MM.1S (cell line): Measurements from ENCODE around the gene UGT1A4.
"Not testable (repeated sequence)": the region's sequence is repeated elsewhere in the genome, so short reads cannot be mapped to it uniquely, and the experiment has no call there.

Experiments
- DNase-seq: peaks from one replicate; pipeline ENCODE4 v3.0.0-alpha.2; 2015
- H2AFZ ChIP-seq: fragments of 300-600 bp; sonication (generic); 2 replicates; pipeline ENCODE4 v1.6.0; 2016; ENCODE audit warnings: antibody characterized with exemption, low read length
- H3F3A ChIP-seq: fragments of 300-600 bp; sonication (generic); 2 replicates; pipeline ENCODE4 v1.6.1; 2016; ENCODE audit warnings: mild to moderate bottlenecking, antibody characterized with exemption, low read length, moderate library complexity, mixed read lengths; ENCODE audit not compliant: insufficient read depth
- H3K27ac ChIP-seq: fragments of 300-600 bp; sonication (generic); 2 replicates; pipeline ENCODE4 v1.5.1; 2016; ENCODE audit warnings: mild to moderate bottlenecking, low read length
- H3K27me3 ChIP-seq: fragments of 300-600 bp; sonication (generic); replicated peaks from 2 replicates; pipeline ENCODE4 v1.6.0; 2016; ENCODE audit warnings: low read length; ENCODE audit not compliant: insufficient read depth
- H3K36me3 ChIP-seq: fragments of 300-600 bp; sonication (generic); replicated peaks from 2 replicates; pipeline ENCODE4 v1.6.1; 2016; ENCODE audit warnings: mild to moderate bottlenecking, low read length, mixed read lengths; ENCODE audit not compliant: insufficient read depth
- H3K4me1 ChIP-seq: fragments of 300-600 bp; sonication (generic); 2 replicates; pipeline ENCODE4 v1.6.1; 2016; ENCODE audit warnings: low read length, mixed read lengths
- H3K4me2 ChIP-seq: fragments of 300-600 bp; sonication (generic); 2 replicates; pipeline ENCODE4 v1.6.0; 2016; ENCODE audit warnings: low read depth, low read length
- H3K4me3 ChIP-seq: fragments of 300-600 bp; sonication (generic); 2 replicates; pipeline ENCODE4 v1.5.1; 2016; ENCODE audit warnings: low read length, mixed read lengths
- H3K79me2 ChIP-seq: fragments of 300-600 bp; sonication (generic); 2 replicates; pipeline ENCODE4 v1.6.1; 2016; ENCODE audit warnings: mixed run types, low read length, mixed read lengths
- H3K9ac ChIP-seq: fragments of 300-600 bp; sonication (generic); 2 replicates; pipeline ENCODE4 v1.6.1; 2016; ENCODE audit warnings: low read length, mixed read lengths
- H3K9me2 ChIP-seq: fragments of 300-600 bp; sonication (generic); replicated peaks from 2 replicates; pipeline ENCODE4 v1.6.1; 2016; ENCODE audit warnings: mild to moderate bottlenecking, low read length, mixed read lengths; ENCODE audit not compliant: insufficient read depth
- H3K9me3 ChIP-seq: fragments of 300-600 bp; sonication (generic); replicated peaks from 2 replicates; pipeline ENCODE4 v1.6.1; 2016; ENCODE audit warnings: mild to moderate bottlenecking, low read length, mixed read lengths; ENCODE audit not compliant: insufficient read depth
- H4K20me1 ChIP-seq: fragments of 300-600 bp; sonication (generic); 2 replicates; pipeline ENCODE4 v1.6.1; 2016; ENCODE audit warnings: mild to moderate bottlenecking, low read length, moderate library complexity, mixed read lengths; ENCODE audit not compliant: insufficient read depth
- EZH2 ChIP-seq: fragments of 300-600 bp; sonication (generic); optimal IDR thresholded peaks from 2 replicates; pipeline ENCODE3; 2017; ENCODE audit warnings: low read depth, mild to moderate bottlenecking, antibody characterized with exemption, low read length, mixed read lengths
- EZH2phosphoT487 ChIP-seq: fragments of 300-600 bp; sonication (generic); IDR thresholded peaks from 2 replicates; pipeline ENCODE4 v1.6.1; 2018; ENCODE audit warnings: antibody characterized with exemption, low read length
- TF ChIP-seq, protein P1 (sequence below): fragments of 300-600 bp; sonication (generic); IDR thresholded peaks from 2 replicates; pipeline ENCODE4 v1.5.1; 2016; ENCODE audit warnings: antibody characterized with exemption, low read length, mixed read lengths

The UGT1A4 gene

DNA sequence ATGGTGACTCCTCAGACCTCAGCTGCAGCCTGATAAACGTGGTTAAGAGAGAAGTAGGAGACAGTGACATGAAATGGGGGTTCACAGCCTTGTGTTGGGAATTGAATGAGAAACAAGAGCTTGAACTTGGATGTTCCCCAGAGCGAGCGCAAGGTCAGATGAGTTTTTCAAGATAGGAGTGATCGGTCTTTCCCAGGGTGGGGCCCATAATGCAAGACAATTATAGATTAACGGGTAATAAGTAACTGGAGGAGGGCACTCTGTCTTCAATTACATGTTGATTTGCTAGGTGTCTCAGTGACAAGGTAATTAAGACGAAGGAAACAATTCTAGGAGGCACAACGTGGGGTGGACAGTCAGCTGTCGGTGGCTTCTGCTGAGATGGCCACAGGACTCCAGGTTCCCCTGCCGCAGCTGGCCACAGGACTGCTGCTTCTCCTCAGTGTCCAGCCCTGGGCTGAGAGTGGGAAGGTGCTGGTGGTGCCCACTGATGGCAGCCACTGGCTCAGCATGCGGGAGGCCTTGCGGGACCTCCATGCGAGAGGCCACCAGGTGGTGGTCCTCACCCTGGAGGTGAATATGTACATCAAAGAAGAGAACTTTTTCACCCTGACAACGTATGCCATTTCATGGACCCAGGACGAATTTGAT is 5.8 kb upstream of the UGT1A4 start, which contains the start of gene UGT1A5:
Gene UGT1A5, plus strand, starts transcription at position 297 of the 651 bp plus-strand sequence. Its CDS starts 85 bp downstream, at position 382.
- no peak within 1 kb of the TSS for H2AFZ ChIP-seq
- TF ChIP-seq EZH2 (no peak), EZH2phosphoT487 (no peak)
- TF ChIP-seq, protein P1, sequence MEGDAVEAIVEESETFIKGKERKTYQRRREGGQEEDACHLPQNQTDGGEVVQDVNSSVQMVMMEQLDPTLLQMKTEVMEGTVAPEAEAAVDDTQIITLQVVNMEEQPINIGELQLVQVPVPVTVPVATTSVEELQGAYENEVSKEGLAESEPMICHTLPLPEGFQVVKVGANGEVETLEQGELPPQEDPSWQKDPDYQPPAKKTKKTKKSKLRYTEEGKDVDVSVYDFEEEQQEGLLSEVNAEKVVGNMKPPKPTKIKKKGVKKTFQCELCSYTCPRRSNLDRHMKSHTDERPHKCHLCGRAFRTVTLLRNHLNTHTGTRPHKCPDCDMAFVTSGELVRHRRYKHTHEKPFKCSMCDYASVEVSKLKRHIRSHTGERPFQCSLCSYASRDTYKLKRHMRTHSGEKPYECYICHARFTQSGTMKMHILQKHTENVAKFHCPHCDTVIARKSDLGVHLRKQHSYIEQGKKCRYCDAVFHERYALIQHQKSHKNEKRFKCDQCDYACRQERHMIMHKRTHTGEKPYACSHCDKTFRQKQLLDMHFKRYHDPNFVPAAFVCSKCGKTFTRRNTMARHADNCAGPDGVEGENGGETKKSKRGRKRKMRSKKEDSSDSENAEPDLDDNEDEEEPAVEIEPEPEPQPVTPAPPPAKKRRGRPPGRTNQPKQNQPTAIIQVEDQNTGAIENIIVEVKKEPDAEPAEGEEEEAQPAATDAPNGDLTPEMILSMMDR = no peak
- H3K9me3 ChIP-seq = no peaks in the 10 kb centered on the region

DNA sequence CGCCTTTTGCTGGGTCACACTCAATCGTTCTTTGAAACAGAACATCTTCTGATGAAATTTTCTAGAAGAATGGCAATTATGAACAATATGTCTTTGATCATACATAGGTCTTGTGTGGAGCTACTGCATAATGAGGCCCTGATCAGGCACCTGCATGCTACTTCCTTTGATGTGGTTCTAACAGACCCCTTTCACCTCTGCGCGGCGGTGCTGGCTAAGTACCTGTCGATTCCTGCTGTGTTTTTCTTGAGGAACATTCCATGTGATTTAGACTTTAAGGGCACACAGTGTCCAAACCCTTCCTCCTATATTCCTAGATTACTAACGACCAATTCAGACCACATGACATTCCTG is 5.3 kb upstream of the UGT1A4 start:
- Histone ChIP-seq H3K4me3 (no peak overlapping the region), H3K4me1 (no peaks in the 10 kb centered on the region), H3F3A (no peaks in the 10 kb centered on the region), H2AFZ (no peak overlapping the region), H3K79me2 (no peaks in the 10 kb centered on the region), H3K4me2 (no peak overlapping the region), H3K36me3 (no peaks in the 10 kb centered on the region), H3K9ac (no peak overlapping the region), H3K27me3 (no peaks in the 10 kb centered on the region), H3K27ac (no peak overlapping the region), H3K9me3 (no peaks in the 10 kb centered on the region), H4K20me1 (no peaks in the 10 kb centered on the region), H3K9me2 (no peaks in the 10 kb centered on the region)
- TF ChIP-seq, protein P1 = no peak
- TF ChIP-seq EZH2 = no peak
- TF ChIP-seq EZH2phosphoT487 = no peak
- DNase-seq = no peak

More for the DNA sequence above, 5.8 kb upstream of the UGT1A4 start, which contains the start of gene UGT1A5:
- Histone ChIP-seq H3K36me3 (no peaks in the 10 kb centered on the region), H3K4me1 (no peaks in the 10 kb centered on the region), H3K9ac (no peak within 1 kb of the TSS), H3K27ac (no peak within 1 kb of the TSS), H3F3A (no peaks in the 10 kb centered on the region), H3K27me3 (no peaks in the 10 kb centered on the region), H3K9me2 (no peaks in the 10 kb centered on the region), H3K4me2 (no peak within 1 kb of the TSS), H3K79me2 (no peaks in the 10 kb centered on the region), H3K4me3 (no peak within 1 kb of the TSS), H4K20me1 (no peaks in the 10 kb centered on the region)
- DNase-seq = no peak

DNA sequence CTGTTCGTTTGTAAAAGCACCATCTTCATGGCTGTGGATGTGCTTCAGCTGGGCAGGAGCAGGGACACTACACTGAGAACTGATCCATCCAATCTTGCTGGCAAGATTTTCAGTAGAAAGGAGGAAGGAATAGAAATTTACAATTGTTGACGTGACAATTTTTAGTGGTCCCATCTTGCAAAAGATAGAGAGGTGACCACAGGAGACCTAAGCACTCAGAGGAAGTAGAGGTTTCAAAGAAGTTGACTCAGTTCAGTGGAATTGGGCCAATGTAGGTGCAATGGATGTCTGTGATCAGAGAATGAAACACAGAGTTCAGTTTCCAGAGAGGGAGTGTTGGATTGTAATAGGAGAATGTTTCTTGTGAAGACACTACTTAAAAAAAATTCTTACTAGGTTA is 4.4 kb upstream of the UGT1A4 start:
- Histone ChIP-seq H3K27me3 (no peaks in the 10 kb centered on the region), H3K36me3 (no peaks in the 10 kb centered on the region), H3K9me3 (no peaks in the 10 kb centered on the region), H2AFZ (no peak overlapping the region), H3K4me3 (no peak overlapping the region), H3F3A (no peaks in the 10 kb centered on the region), H3K79me2 (no peaks in the 10 kb centered on the region), H3K9me2 (no peaks in the 10 kb centered on the region), H3K4me2 (no peak overlapping the region), H3K4me1 (no peaks in the 10 kb centered on the region), H3K27ac (no peak overlapping the region), H4K20me1 (no peaks in the 10 kb centered on the region), H3K9ac (no peak overlapping the region)
- no peak for TF ChIP-seq EZH2
- no peak for DNase-seq

DNA sequence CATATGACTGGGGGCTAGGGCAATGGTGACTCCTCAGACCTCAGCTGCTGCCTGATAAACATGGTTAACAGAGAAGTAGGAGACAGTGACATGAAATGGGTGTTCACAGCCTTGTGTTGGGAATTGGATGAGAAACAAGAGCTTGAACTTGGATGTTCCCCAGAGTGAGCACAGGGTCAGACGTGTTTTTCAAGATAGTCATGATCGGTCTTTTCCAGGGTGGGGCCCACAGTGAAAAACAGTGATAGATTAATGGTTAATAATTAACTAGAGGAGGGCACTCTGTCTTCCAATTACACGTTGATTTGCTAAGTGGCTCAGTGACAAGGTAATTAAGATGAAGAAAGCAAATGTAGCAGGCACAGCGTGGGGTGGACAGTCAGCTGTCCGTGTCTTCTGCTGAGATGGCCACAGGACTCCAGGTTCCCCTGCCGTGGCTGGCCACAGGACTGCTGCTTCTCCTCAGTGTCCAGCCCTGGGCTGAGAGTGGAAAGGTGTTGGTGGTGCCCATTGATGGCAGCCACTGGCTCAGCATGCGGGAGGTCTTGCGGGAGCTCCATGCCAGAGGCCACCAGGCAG is 10.3 kb downstream of the UGT1A4 start, which contains the start of gene UGT1A3:
Gene UGT1A3, plus strand, starts transcription at position 320 of the 579 bp plus-strand sequence. Its CDS starts 85 bp downstream, at position 405.
- Histone ChIP-seq H3K27me3 (no peaks in the 10 kb centered on the region), H3K9me2 (no peaks in the 10 kb centered on the region), H4K20me1 (no peaks in the 10 kb centered on the region), H3F3A (no peaks in the 10 kb centered on the region), H3K9ac (no peak within 1 kb of the TSS), H3K4me2 (no peak within 1 kb of the TSS), H3K4me1 (no peaks in the 10 kb centered on the region), H2AFZ (no peak within 1 kb of the TSS), H3K9me3 (no peaks in the 10 kb centered on the region), H3K79me2 (no peaks in the 10 kb centered on the region), H3K4me3 (no peak within 1 kb of the TSS), H3K27ac (no peak within 1 kb of the TSS), H3K36me3 (no peaks in the 10 kb centered on the region)
- TF ChIP-seq EZH2 (no peak), EZH2phosphoT487 (no peak)
- TF ChIP-seq, protein P1 = no peak
- DNase-seq = no peak

DNA sequence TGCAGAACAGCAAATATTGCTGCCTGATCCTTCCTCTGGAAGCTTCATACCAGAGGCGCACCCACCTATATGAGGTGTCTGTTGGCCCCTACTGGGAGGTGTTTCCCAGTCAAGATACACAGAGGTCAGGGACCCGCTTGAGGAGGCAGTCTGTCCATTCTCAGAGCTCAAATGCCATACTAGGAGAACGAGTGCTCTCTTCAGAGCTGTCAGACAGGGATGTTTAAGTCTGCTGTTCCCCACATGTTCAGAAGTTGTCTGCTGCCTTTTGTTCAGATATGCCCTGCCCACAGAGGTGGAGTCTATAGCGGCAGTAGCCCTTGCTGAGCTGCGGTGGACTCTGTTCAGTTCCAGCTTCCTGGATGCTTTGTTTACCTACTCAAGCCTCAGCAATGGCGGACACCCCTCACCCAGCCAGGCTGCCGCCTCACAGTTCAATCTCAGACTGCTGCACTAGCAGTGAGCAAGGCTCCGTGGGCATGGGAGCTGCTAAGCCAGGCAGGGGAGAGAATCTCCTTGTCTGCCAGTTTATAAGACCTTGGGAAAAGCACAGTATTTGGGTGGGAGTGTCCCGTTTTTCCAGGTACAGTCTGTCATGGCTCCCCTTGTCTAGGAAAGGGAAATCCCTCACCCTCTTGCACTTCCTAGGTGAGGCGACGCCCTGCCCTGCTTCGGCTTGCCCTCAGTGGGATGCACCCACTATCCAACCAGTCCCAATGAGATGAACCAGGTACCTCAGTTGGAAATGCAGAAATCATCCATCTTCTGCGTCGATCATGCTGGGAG is 18.5 kb downstream of the UGT1A4 start:
- not testable (repeated sequence) for H4K20me1 ChIP-seq, H3F3A ChIP-seq, H3K79me2 ChIP-seq, H3K27ac ChIP-seq, H3K4me2 ChIP-seq, H3K36me3 ChIP-seq, H3K4me3 ChIP-seq, H2AFZ ChIP-seq, H3K4me1 ChIP-seq, H3K9ac ChIP-seq, DNase-seq, H3K27me3 ChIP-seq, H3K9me3 ChIP-seq, H3K9me2 ChIP-seq
